Measurements from ENCODE around the gene KCNC1.

Gene KCNC1

GRCh38 chr11:17778352-17778751 is 43.8 kb downstream of the KCNC1 start:
- Histone ChIP-seq H3K79me2 (no peaks in the 10 kb centered on the region), H3K36me3 (ENCODE audit: control insufficient read depth, insufficient read depth, low read length) (no peaks in the 10 kb centered on the region), H3K27ac (no peak overlapping the region), H3K4me3 (ENCODE audit: low read depth, low read length) (no peak overlapping the region), H2AFZ (no peak overlapping the region), H3K9me3 (ENCODE audit: control insufficient read depth, low read length) (no peaks in the 10 kb centered on the region), H3K4me2 (ENCODE audit: low read length) (no peak overlapping the region), H3K9ac (no peak overlapping the region), H3K4me1 (no peaks in the 10 kb centered on the region), H3K27me3 (ENCODE audit: control insufficient read depth, insufficient read depth, low read length) (no peaks in the 10 kb centered on the region)
- TF ChIP-seq CTCF (IDR thresholded peaks at IDR 0.05): no peak

- H2AFZ ChIP-seq: no peak overlapping the region
- H3K4me1 ChIP-seq: no peaks in the 10 kb centered on the region
- no peak for TF ChIP-seq CTCF (IDR thresholded peaks at IDR 0.05)
- H3K27ac ChIP-seq: no peak overlapping the region
- H3K4me3 ChIP-seq (ENCODE audit: low read depth, low read length): no peak overlapping the region
- no peaks in the 10 kb centered on the region for H3K9me3 ChIP-seq (ENCODE audit: control insufficient read depth, low read length)
- H3K4me2 ChIP-seq (ENCODE audit: low read length): no peak overlapping the region
- H3K36me3 ChIP-seq (ENCODE audit: control insufficient read depth, insufficient read depth, low read length): no peaks in the 10 kb centered on the region
- no peaks in the 10 kb centered on the region for H3K79me2 ChIP-seq
- no peaks in the 10 kb centered on the region for H3K27me3 ChIP-seq (ENCODE audit: control insufficient read depth, insufficient read depth, low read length)
- H3K9ac ChIP-seq: no peak overlapping the region
Measured at GRCh38 chr11:17778956-17779860, 44.6 kb downstream of the KCNC1 start.

- no peak overlapping the region for H3K4me3 ChIP-seq (ENCODE audit: low read depth, low read length)
- H3K79me2 ChIP-seq: no peaks in the 10 kb centered on the region
- H3K27ac ChIP-seq: no peak overlapping the region
- no peaks in the 10 kb centered on the region for H3K9me3 ChIP-seq (ENCODE audit: control insufficient read depth, low read length)
- no peaks in the 10 kb centered on the region for H3K4me1 ChIP-seq
- no peak overlapping the region for H3K4me2 ChIP-seq (ENCODE audit: low read length)
- H3K27me3 ChIP-seq (ENCODE audit: control insufficient read depth, insufficient read depth, low read length): no peaks in the 10 kb centered on the region
- no peak overlapping the region for H3K9ac ChIP-seq
- no peaks in the 10 kb centered on the region for H3K36me3 ChIP-seq (ENCODE audit: control insufficient read depth, insufficient read depth, low read length)
- no peak overlapping the region for H2AFZ ChIP-seq
- no peak for TF ChIP-seq CTCF (IDR thresholded peaks at IDR 0.05)
Measured at GRCh38 chr11:17779861-17780594, 45.4 kb downstream of the KCNC1 start.

GRCh38 chr11:17780668-17781067 is 46.1 kb downstream of the KCNC1 start:
- no peaks in the 10 kb centered on the region for H3K27me3 ChIP-seq (ENCODE audit: control insufficient read depth, insufficient read depth, low read length)
- H3K36me3 ChIP-seq (ENCODE audit: control insufficient read depth, insufficient read depth, low read length): no peaks in the 10 kb centered on the region
- H2AFZ ChIP-seq: no peak overlapping the region
- H3K79me2 ChIP-seq: no peaks in the 10 kb centered on the region
- H3K9ac ChIP-seq: no peak overlapping the region
- H3K4me1 ChIP-seq: no peaks in the 10 kb centered on the region
- no peak for TF ChIP-seq CTCF (IDR thresholded peaks at IDR 0.05)
- H3K27ac ChIP-seq: no peak overlapping the region
- H3K9me3 ChIP-seq (ENCODE audit: control insufficient read depth, low read length): no peaks in the 10 kb centered on the region
- no peak overlapping the region for H3K4me3 ChIP-seq (ENCODE audit: low read depth, low read length)
- no peak overlapping the region for H3K4me2 ChIP-seq (ENCODE audit: low read length)
